ENCODE measurements around the gene NPPB.

Gene NPPB

DNA sequence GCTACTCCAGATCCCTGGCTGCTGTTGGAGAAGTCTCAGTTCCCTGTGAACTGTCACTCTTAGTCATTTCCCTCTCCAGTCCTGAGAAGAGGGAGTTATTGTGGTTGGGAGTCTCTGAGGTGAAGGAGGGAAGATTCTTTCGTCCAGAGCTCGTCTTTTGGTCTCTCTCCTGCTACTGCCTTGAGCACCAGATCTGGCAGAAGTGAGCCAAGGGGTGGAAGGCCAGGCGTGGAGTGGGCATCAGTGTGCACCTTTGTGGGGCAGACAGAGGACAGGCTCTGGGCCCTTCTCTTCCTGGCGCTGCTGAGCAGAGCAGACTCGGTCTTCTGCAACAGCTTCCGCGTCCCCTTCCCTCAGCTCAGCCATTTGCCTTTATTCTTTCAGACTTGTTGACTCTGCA lies 33.6 kb downstream of the NPPB start:
- TF ChIP-seq, protein P1, sequence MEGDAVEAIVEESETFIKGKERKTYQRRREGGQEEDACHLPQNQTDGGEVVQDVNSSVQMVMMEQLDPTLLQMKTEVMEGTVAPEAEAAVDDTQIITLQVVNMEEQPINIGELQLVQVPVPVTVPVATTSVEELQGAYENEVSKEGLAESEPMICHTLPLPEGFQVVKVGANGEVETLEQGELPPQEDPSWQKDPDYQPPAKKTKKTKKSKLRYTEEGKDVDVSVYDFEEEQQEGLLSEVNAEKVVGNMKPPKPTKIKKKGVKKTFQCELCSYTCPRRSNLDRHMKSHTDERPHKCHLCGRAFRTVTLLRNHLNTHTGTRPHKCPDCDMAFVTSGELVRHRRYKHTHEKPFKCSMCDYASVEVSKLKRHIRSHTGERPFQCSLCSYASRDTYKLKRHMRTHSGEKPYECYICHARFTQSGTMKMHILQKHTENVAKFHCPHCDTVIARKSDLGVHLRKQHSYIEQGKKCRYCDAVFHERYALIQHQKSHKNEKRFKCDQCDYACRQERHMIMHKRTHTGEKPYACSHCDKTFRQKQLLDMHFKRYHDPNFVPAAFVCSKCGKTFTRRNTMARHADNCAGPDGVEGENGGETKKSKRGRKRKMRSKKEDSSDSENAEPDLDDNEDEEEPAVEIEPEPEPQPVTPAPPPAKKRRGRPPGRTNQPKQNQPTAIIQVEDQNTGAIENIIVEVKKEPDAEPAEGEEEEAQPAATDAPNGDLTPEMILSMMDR (IDR thresholded peaks at IDR 0.05; ENCODE audit: borderline replicate concordance, control extremely low read depth, extremely low read depth, insufficient read depth, missing control alignments) = no peak
- in situ Hi-C loops (cut with MboI; ENCODE audit: low sequenced_read_pairs, unreplicated experiment) = no loop called here

GRCh38 chr1:11823366-11824137 lies 35.2 kb downstream of the NPPB start:
- no peak for DNase-seq (ENCODE audit: low spot score)
- TF ChIP-seq, protein P1 (IDR thresholded peaks at IDR 0.05; ENCODE audit: borderline replicate concordance, control extremely low read depth, extremely low read depth, insufficient read depth, missing control alignments) = no peak
- in situ Hi-C loops (cut with MboI; ENCODE audit: low sequenced_read_pairs, unreplicated experiment) = no loop called here

More for the DNA sequence above, 33.6 kb downstream of the NPPB start:
- no peak for DNase-seq (ENCODE audit: low spot score)

DNA sequence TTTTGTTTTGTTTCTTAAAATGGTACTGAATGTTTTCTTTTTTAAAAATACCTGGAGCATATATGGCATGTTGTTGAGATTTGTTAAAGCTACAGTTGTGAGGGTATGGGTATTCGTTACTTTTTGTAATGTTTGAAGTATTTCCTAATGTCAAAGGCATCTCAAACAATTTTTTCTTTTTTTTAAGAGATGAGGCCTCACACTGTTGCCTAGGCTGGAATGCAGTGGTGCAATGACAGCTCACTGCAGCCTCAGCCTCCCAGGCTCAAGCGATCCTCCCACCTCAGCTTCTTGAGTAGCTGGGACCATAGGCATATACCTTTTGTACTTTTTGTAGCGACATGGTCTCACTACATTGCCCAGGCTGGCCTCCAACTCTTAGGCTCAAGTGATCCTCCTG lies 36.7 kb downstream of the NPPB start:
- TF ChIP-seq, protein P1 (IDR thresholded peaks at IDR 0.05; ENCODE audit: borderline replicate concordance, control extremely low read depth, extremely low read depth, insufficient read depth, missing control alignments) = no peak
- no peak for DNase-seq (ENCODE audit: low spot score)
- in situ Hi-C loops (cut with MboI; ENCODE audit: low sequenced_read_pairs, unreplicated experiment) = no loop called here

GRCh38 chr1:11817192-11817591 lies 41.6 kb downstream of the NPPB start:
- no peak for DNase-seq (ENCODE audit: low spot score)
- TF ChIP-seq, protein P1 (IDR thresholded peaks at IDR 0.05; ENCODE audit: borderline replicate concordance, control extremely low read depth, extremely low read depth, insufficient read depth, missing control alignments) = no peak
- in situ Hi-C loops (cut with MboI; ENCODE audit: low sequenced_read_pairs, unreplicated experiment) = no loop called here

DNA sequence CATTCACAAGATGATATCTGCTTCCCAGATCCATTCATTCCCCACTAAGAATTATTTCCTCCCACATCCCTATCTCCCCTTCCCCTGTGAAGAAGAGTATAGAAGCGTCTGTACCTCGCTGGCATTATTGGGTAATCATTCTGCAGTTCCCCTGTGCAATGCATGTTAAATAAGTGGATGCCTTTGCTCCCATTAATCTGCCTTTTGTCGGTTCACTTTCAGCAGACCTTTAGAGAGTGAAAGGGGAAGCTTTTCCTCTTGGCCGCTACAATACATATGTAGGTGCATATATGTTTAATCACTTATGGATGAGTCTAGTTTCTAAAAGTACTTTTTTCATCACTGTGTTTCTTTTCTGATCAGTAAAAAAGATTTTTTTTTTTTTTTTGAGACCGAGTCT lies 45.7 kb downstream of the NPPB start:
- TF ChIP-seq, protein P1 (IDR thresholded peaks at IDR 0.05; ENCODE audit: borderline replicate concordance, control extremely low read depth, extremely low read depth, insufficient read depth, missing control alignments) = no peak
- no peak for DNase-seq (ENCODE audit: low spot score)
- in situ Hi-C loops (cut with MboI; ENCODE audit: low sequenced_read_pairs, unreplicated experiment) = no loop called here

Data from GM13976 (cell line).